Measurements from ENCODE around the gene CNN1. TPM values are rescaled to one million over a fixed set of nuclear protein-coding genes. Genes with fewer than 3 reads are reported as not detected.

CNN1 gene
- total and polyA plus RNA-seq, 9 of the 15 experiments (the other 6 are each of a cell fraction or from before 2014, with no cell fraction given) = 0.23 to 10.6 (median 5.2) TPM

DNA sequence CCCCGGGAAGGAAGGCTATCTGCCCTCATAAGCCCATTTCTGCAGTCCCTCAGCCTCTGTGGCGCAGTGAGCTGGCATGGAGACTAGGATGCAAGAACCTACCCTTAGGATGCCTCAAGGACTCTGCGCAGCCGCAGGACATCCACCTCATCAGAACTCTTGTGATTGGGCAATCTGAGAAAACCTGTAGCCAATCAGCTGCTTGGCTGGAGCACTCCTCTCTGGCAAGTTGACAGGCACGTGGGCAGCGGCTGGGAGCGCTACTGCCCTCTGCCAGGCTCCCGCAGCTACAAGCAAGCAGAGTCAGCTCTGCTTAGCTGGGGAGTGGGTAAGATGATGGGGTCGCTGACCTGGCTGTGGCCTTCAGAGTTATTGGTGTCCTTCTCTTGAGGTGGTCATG, 8.2 kb upstream of the CNN1 start (continued):
- TF ChIP-seq, protein P1, sequence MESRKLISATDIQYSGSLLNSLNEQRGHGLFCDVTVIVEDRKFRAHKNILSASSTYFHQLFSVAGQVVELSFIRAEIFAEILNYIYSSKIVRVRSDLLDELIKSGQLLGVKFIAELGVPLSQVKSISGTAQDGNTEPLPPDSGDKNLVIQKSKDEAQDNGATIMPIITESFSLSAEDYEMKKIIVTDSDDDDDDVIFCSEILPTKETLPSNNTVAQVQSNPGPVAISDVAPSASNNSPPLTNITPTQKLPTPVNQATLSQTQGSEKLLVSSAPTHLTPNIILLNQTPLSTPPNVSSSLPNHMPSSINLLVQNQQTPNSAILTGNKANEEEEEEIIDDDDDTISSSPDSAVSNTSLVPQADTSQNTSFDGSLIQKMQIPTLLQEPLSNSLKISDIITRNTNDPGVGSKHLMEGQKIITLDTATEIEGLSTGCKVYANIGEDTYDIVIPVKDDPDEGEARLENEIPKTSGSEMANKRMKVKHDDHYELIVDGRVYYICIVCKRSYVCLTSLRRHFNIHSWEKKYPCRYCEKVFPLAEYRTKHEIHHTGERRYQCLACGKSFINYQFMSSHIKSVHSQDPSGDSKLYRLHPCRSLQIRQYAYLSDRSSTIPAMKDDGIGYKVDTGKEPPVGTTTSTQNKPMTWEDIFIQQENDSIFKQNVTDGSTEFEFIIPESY (CRISPR knock-in tag; IDR thresholded peaks at IDR 0.05) = peak; percentile 94
- TF ChIP-seq NFIC (IDR thresholded peaks at IDR 0.05) = peak; percentile 86
- TF ChIP-seq NFYB (IDR thresholded peaks at IDR 0.05; ENCODE audit: extremely low read depth, insufficient read length) = peak; percentile 61
- TF ChIP-seq RCOR1 (IDR thresholded peaks at IDR 0.05; ENCODE audit: borderline replicate concordance in 1 of 2, low read depth in 2 of 2, low read length in 2 of 2) = peak in 1 of 2 experiments; percentile 84; a peak in 2 of 4 replicates
- no peak for TF ChIP-seq ELF4 (CRISPR knock-in tag; IDR thresholded peaks at IDR 0.05)
- TF ChIP-seq, protein P2, sequence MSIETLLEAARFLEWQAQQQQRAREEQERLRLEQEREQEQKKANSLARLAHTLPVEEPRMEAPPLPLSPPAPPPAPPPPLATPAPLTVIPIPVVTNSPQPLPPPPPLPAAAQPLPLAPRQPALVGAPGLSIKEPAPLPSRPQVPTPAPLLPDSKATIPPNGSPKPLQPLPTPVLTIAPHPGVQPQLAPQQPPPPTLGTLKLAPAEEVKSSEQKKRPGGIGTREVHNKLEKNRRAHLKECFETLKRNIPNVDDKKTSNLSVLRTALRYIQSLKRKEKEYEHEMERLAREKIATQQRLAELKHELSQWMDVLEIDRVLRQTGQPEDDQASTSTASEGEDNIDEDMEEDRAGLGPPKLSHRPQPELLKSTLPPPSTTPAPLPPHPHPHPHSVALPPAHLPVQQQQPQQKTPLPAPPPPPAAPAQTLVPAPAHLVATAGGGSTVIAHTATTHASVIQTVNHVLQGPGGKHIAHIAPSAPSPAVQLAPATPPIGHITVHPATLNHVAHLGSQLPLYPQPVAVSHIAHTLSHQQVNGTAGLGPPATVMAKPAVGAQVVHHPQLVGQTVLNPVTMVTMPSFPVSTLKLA (conservative IDR thresholded peaks at IDR 0.05) = peak; percentile 80 to 87
- TF ChIP-seq FOS (IDR thresholded peaks at IDR 0.05; ENCODE audit: extremely low read depth, insufficient read length) = peak; percentile 49
- TF ChIP-seq L3MBTL2 (IDR thresholded peaks at IDR 0.05) = peak; percentile 79
- TF ChIP-seq, protein P3, sequence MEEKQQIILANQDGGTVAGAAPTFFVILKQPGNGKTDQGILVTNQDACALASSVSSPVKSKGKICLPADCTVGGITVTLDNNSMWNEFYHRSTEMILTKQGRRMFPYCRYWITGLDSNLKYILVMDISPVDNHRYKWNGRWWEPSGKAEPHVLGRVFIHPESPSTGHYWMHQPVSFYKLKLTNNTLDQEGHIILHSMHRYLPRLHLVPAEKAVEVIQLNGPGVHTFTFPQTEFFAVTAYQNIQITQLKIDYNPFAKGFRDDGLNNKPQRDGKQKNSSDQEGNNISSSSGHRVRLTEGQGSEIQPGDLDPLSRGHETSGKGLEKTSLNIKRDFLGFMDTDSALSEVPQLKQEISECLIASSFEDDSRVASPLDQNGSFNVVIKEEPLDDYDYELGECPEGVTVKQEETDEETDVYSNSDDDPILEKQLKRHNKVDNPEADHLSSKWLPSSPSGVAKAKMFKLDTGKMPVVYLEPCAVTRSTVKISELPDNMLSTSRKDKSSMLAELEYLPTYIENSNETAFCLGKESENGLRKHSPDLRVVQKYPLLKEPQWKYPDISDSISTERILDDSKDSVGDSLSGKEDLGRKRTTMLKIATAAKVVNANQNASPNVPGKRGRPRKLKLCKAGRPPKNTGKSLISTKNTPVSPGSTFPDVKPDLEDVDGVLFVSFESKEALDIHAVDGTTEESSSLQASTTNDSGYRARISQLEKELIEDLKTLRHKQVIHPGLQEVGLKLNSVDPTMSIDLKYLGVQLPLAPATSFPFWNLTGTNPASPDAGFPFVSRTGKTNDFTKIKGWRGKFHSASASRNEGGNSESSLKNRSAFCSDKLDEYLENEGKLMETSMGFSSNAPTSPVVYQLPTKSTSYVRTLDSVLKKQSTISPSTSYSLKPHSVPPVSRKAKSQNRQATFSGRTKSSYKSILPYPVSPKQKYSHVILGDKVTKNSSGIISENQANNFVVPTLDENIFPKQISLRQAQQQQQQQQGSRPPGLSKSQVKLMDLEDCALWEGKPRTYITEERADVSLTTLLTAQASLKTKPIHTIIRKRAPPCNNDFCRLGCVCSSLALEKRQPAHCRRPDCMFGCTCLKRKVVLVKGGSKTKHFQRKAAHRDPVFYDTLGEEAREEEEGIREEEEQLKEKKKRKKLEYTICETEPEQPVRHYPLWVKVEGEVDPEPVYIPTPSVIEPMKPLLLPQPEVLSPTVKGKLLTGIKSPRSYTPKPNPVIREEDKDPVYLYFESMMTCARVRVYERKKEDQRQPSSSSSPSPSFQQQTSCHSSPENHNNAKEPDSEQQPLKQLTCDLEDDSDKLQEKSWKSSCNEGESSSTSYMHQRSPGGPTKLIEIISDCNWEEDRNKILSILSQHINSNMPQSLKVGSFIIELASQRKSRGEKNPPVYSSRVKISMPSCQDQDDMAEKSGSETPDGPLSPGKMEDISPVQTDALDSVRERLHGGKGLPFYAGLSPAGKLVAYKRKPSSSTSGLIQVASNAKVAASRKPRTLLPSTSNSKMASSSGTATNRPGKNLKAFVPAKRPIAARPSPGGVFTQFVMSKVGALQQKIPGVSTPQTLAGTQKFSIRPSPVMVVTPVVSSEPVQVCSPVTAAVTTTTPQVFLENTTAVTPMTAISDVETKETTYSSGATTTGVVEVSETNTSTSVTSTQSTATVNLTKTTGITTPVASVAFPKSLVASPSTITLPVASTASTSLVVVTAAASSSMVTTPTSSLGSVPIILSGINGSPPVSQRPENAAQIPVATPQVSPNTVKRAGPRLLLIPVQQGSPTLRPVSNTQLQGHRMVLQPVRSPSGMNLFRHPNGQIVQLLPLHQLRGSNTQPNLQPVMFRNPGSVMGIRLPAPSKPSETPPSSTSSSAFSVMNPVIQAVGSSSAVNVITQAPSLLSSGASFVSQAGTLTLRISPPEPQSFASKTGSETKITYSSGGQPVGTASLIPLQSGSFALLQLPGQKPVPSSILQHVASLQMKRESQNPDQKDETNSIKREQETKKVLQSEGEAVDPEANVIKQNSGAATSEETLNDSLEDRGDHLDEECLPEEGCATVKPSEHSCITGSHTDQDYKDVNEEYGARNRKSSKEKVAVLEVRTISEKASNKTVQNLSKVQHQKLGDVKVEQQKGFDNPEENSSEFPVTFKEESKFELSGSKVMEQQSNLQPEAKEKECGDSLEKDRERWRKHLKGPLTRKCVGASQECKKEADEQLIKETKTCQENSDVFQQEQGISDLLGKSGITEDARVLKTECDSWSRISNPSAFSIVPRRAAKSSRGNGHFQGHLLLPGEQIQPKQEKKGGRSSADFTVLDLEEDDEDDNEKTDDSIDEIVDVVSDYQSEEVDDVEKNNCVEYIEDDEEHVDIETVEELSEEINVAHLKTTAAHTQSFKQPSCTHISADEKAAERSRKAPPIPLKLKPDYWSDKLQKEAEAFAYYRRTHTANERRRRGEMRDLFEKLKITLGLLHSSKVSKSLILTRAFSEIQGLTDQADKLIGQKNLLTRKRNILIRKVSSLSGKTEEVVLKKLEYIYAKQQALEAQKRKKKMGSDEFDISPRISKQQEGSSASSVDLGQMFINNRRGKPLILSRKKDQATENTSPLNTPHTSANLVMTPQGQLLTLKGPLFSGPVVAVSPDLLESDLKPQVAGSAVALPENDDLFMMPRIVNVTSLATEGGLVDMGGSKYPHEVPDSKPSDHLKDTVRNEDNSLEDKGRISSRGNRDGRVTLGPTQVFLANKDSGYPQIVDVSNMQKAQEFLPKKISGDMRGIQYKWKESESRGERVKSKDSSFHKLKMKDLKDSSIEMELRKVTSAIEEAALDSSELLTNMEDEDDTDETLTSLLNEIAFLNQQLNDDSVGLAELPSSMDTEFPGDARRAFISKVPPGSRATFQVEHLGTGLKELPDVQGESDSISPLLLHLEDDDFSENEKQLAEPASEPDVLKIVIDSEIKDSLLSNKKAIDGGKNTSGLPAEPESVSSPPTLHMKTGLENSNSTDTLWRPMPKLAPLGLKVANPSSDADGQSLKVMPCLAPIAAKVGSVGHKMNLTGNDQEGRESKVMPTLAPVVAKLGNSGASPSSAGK (IDR thresholded peaks at IDR 0.05) = peak; percentile 72
- TF ChIP-seq RFX1 (IDR thresholded peaks at IDR 0.05) = no peak
- TF ChIP-seq TGIF2 (CRISPR knock-in tag; IDR thresholded peaks at IDR 0.05) = peak; percentile 43; the same call in 1 of the 2 replicates
- TF ChIP-seq, protein P4, sequence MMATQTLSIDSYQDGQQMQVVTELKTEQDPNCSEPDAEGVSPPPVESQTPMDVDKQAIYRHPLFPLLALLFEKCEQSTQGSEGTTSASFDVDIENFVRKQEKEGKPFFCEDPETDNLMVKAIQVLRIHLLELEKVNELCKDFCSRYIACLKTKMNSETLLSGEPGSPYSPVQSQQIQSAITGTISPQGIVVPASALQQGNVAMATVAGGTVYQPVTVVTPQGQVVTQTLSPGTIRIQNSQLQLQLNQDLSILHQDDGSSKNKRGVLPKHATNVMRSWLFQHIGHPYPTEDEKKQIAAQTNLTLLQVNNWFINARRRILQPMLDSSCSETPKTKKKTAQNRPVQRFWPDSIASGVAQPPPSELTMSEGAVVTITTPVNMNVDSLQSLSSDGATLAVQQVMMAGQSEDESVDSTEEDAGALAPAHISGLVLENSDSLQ (IDR thresholded peaks at IDR 0.05) = peak; percentile 21; the same call in 1 of the 2 replicates
- peak; percentile 69 for TF ChIP-seq CEBPB (tag; IDR thresholded peaks at IDR 0.05)
